Hippocampal formation (tissue), 2 donors: ENCODE measurements around the gene MRTFB.

Experiments used
- DNase-seq, 2 donors: peaks; one replicate each; lab custom pipeline; 2025; lab: John Stamatoyannopoulos, UW

Gene MRTFB

GRCh38 chr16:14307527-14308367 lies 236.6 kb downstream of the MRTFB start:
- no peak for DNase-seq

GRCh38 chr16:14308368-14308723 lies 237.2 kb downstream of the MRTFB start:
- DNase-seq: no peak

DNA sequence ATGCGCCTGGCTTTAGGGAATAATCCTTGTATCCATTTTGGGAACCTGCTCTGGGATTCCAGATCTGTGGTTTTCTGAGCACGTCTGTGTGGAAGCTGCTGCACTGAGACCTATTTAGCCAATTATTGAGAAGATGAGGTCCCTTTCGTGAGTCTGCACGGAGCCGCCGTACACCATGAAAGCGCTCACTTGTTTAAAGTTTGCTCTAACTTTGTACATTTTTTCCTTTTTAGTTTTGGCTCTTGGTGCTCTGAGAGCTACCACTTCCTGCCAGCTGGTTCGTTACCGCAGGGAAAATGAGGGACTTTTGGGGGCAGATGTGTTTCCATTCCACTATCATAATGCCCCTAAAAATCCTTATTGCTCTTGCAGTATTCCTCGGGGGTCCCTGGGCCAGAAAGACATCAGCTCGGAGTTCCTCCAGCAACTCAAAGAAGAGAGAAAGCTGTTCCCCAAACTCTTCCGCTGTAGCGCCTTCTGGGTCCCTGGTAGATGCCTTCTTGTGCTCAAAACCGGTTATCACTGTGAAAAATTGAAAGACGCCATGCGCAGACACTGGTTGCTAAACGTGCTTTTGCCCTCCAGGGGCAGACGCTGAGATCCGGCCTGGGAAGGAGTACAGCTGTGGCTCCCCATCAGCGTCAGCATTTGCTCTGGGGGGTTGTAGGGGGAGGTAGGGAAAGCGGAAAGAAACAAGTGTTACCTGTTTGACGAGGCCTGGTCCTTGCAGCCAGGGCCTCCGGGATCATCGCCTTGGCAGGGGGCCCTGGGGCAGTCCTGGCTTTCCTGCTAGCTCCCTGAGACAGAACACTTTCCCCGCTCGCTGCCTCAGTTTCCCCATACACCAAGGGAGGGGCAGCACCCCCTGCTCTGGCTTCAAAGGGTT lies 238.1 kb downstream of the MRTFB start:
- no peak for DNase-seq

DNA sequence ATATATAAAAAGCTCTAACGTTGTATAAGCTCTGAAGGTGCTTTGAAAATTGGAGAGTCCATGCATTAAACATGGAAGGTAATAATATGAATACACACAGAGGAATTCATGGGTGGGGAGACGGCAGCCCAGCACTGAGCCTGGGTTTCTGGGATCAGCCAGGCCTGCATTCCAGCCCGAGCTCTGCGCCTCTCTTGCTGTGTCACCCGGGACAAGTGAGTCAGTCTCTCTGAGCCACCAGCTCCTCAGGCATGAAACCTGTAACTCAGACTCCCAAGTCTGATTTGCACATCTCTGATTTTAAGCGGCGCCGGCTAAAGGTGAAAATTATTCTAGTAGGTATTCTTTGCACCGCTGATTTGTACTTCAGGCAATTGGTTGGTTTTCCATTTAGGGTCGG lies 238.8 kb downstream of the MRTFB start:
- no peak for DNase-seq

DNA sequence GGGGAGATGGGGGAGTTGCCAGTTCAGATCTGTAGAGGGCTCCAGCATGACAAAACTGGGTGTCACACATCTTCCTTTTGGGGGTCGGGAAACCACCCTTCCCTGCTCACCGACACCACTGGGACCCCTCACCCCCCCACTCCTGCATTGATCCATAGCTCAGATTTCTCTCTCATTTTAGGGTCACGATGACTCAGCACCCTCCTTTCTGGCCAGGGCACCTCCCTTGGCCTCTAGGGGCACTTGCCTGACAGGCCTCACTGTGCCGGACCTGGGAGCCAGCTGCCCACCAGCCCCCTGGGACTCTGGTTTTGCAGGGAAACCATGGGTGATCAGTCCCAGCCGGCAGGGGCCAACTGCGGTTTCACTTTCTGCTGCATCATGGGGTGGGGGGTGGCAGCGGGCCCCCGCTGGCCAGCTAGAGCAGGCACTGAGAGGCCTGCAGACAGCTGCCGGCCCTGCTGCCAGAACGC lies 239.4 kb downstream of the MRTFB start:
- no peak for DNase-seq

DNA sequence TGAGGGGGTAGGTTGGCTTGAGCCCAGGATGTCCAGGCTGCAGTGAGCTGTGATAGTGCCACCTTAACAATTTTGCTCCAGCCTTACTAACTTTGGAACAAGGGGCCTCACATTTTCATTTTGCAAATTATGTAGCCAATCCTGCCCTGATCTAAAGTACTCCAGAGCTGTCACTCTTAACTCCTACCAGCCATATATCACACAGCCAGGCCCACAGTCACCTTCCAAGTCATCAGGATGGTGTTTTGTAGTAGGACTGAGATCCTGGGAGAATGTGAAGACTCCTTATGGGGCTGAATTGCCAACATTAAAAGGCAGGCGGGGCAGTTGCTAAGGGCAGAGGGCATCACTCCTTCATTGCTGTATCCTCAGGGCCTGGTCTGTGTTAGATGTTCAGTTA lies 243.0 kb downstream of the MRTFB start:
- DNase-seq: no peak

DNA sequence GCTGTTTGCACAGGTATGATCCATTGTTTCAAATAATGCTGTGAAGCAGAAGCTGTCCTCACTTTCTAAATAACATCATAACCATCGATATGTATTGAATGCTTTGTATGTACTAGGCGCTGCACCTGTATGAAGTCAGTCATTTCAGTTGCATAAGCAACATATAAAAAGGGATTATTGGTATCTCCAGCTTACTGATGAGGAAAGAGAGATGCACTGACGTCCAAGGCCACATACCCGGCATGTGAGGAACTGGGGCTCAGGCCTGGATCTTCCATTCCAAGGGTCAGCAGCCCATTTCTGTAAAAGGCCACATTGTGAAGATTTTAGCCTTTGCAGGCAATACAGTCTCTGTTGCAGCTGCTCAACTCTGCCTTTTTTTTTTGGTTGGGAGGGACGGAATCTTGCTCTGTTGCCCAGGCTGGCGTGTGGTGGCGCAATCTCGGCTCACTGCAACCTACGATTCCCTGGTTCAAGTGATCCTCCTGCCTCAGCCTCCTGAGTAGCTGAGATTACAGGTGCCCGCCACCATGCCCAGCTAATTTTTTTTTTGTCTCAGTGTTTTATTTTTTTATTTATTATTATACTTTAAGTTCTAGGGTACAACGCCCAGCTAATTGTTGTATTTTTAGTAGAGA lies 244.7 kb downstream of the MRTFB start:
- no peak for DNase-seq
